ENCODE measurements around the gene PLK3.

DNA sequence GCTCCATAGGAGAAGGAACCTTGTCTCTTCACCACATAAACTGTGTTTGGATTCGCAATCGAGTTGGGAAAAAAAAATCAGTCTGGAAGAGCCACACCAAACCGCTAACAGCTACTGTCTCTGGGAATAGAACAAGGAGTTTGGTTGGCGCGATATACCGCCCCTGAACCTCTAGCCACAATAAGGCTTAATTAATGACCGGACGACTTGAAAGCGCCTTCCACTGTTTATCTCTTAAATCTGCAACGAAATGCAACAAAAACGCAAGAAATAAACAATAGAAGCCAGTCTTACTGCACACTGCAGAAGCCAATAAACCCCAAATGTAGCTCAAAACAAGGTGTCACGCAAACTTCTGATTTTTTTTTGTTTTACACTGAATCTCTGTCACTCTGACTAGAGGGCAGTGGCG, 19.0 kb downstream of the PLK3 start:
- TF ChIP-seq, protein P1, sequence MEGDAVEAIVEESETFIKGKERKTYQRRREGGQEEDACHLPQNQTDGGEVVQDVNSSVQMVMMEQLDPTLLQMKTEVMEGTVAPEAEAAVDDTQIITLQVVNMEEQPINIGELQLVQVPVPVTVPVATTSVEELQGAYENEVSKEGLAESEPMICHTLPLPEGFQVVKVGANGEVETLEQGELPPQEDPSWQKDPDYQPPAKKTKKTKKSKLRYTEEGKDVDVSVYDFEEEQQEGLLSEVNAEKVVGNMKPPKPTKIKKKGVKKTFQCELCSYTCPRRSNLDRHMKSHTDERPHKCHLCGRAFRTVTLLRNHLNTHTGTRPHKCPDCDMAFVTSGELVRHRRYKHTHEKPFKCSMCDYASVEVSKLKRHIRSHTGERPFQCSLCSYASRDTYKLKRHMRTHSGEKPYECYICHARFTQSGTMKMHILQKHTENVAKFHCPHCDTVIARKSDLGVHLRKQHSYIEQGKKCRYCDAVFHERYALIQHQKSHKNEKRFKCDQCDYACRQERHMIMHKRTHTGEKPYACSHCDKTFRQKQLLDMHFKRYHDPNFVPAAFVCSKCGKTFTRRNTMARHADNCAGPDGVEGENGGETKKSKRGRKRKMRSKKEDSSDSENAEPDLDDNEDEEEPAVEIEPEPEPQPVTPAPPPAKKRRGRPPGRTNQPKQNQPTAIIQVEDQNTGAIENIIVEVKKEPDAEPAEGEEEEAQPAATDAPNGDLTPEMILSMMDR (IDR thresholded peaks at IDR 0.05) = no peak
- no peak for TF ChIP-seq POLR2A (IDR thresholded peaks at IDR 0.05)

Measured in adrenal gland (tissue), 5 donors.